Endothelial cell of umbilical vein (primary cell): ENCODE results near the gene CROCC.
A peak's percentile ranks its signal among the peaks of the same experiment; 100 is the strongest.

Experiments
- EZH2 ChIP-seq: IDR thresholded peaks from 2 replicates; pipeline ENCODE4 v1.6.1; 2012; ENCODE audit warnings: borderline replicate concordance, low read depth, mild to moderate bottlenecking, moderate library complexity, low read length, inconsistent platforms; ENCODE audit not compliant: severe bottlenecking
- JUN ChIP-seq: IDR thresholded peaks from 2 replicates; pipeline ENCODE4 v1.6.1; 2011; ENCODE audit warnings: borderline replicate concordance, low read depth; ENCODE audit not compliant: insufficient read length, insufficient read depth
- MAX ChIP-seq: IDR thresholded peaks from 2 replicates; pipeline ENCODE4 v1.6.1; 2011; ENCODE audit not compliant: insufficient read depth, insufficient read length
- MYC ChIP-seq: IDR thresholded peaks from one replicate; pipeline ENCODE4 v1.6.1; 2011; ENCODE audit warnings: mild to moderate bottlenecking, low read depth, low read length
- POLR2A ChIP-seq: IDR thresholded peaks from 2 replicates; pipeline ENCODE4 v1.6.1; 2012; ENCODE audit warnings: low read depth, mild to moderate bottlenecking, control low read depth, low read length
- POLR2AphosphoS5 ChIP-seq: IDR thresholded peaks from 2 replicates; pipeline ENCODE4 v1.6.1; 2012; ENCODE audit warnings: low read depth, mild to moderate bottlenecking, control low read depth, low read length, moderate library complexity; ENCODE audit not compliant: insufficient read depth
- TF ChIP-seq, protein P1 (sequence below), 2 donors: IDR thresholded peaks; 1 replicate in 1 of 2; 2 replicates in 1 of 2; pipeline ENCODE4 v1.5.1; 2011; ENCODE audit warnings: low read length in 2 of 2, mild to moderate bottlenecking in 2 of 2, moderate library complexity in 2 of 2, control low read depth in 1 of 2, inconsistent platforms in 1 of 2, low read depth in 1 of 2; ENCODE audit not compliant: insufficient read depth in 1 of 2; ENCODE audit errors: extremely low read depth in 1 of 2

DNA sequence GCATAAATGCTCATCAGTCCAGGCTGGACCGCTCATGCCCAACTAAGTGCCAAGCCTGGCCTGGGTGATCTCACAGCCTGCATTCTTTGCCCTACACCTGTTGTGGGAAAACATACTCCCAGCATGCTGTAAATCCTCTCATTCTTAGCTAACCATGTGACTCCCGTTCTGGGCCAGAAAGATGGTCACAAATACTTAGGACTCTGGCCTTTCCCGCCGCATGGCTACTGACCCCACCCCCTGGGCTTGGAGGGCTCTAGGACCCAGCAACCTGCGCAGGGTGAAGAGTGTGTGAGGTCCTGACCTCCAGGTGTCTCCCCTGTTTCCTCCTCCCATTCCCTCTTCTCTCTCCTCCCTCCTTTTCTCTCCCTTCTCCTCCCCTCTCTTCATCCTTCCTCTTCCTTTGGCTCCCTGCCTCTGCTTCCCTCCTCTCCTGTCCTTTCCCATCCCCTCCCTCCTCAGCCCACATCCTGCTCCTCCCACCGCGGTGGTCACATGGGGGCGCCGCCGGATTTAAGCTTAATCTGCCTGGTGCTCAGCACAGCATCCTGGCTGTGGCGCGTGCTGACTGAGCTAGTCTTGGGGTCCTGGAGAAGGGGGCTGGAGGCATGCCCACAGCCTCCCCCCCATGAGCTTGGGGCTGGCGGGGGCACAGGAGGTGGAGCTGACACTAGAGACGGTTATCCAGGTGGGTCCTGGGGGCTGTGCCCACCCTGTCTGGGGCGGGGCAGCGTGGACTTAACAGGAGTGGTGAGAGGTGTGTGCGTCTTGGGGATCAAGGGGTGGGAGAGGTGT is at the start of gene CROCC:
- TF ChIP-seq, protein P1, sequence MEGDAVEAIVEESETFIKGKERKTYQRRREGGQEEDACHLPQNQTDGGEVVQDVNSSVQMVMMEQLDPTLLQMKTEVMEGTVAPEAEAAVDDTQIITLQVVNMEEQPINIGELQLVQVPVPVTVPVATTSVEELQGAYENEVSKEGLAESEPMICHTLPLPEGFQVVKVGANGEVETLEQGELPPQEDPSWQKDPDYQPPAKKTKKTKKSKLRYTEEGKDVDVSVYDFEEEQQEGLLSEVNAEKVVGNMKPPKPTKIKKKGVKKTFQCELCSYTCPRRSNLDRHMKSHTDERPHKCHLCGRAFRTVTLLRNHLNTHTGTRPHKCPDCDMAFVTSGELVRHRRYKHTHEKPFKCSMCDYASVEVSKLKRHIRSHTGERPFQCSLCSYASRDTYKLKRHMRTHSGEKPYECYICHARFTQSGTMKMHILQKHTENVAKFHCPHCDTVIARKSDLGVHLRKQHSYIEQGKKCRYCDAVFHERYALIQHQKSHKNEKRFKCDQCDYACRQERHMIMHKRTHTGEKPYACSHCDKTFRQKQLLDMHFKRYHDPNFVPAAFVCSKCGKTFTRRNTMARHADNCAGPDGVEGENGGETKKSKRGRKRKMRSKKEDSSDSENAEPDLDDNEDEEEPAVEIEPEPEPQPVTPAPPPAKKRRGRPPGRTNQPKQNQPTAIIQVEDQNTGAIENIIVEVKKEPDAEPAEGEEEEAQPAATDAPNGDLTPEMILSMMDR (IDR thresholded peaks at IDR 0.05; ENCODE audit: extremely low read depth in 1 of 2, insufficient read depth in 1 of 2, low read depth in 1 of 2, low read length in 2 of 2) = no peak
- TF ChIP-seq POLR2AphosphoS5 (no peak), EZH2 (no peak), MAX (peak; percentile 56), POLR2A (no peak), MYC (no peak), JUN (no peak)
